Activated CD4-positive, alpha-beta T cell treated with anti-CD3 and anti-CD28 coated beads, Interleukin-2, Interleukin-6, amounts not matched to agents 100 ng/mL and 50 ng/mL, durations not matched to agents 16 hours and 8 hours (primary cell): ENCODE data around the gene CYSTM1.

Experiments
- DNase-seq: peaks from one replicate; pipeline ENCODE4 v3.0.0-alpha.2; 2020

CYSTM1 gene

DNA sequence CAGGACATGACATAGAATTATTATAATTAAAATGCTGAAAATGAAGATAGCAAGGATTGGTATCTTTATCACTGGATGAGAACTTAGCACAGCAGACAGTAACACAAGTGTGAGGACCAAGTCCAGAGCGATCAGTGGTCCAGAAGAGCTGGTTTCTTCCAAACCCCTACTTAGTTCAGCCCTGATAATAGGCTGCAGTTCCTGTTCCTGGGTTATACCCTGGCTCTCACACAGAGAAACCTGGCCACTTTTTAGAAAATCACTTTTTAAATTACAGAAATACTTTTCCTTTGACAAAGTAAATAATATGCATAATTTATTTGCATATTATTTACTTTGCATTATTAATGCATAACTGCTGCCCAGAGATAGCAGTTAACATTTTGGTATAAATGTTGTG lies 40.3 kb downstream of the CYSTM1 start:
- DNase-seq: no peak

DNA sequence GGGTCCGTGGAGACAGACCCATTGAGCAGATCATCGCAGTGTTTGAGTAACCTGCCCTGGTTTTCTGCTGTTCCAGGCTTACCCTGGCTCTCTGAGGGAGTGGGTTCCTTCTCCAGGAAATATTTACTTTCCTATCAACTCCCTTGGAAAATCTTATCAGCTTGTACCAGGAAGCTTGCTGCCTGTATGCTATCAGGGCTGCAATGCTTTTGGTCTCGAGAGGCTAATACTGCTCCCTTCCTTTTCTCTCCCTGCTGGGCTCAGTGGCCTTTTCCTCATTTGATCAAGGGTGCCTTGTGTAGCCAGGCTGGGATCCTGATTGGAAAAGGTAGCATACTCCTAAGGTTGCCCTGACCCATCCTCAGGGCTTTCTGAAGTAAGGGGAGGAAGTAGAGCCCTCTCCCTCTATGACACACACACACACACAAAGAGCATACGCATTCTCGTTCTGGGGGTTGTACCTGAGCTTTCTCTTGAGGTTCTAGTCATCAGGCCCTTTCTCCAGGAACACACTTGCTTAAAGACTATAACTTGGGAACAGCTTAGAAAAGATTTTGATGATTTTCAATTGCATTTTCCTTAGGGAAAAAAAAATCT lies 41.6 kb downstream of the CYSTM1 start:
- no peak for DNase-seq

DNA sequence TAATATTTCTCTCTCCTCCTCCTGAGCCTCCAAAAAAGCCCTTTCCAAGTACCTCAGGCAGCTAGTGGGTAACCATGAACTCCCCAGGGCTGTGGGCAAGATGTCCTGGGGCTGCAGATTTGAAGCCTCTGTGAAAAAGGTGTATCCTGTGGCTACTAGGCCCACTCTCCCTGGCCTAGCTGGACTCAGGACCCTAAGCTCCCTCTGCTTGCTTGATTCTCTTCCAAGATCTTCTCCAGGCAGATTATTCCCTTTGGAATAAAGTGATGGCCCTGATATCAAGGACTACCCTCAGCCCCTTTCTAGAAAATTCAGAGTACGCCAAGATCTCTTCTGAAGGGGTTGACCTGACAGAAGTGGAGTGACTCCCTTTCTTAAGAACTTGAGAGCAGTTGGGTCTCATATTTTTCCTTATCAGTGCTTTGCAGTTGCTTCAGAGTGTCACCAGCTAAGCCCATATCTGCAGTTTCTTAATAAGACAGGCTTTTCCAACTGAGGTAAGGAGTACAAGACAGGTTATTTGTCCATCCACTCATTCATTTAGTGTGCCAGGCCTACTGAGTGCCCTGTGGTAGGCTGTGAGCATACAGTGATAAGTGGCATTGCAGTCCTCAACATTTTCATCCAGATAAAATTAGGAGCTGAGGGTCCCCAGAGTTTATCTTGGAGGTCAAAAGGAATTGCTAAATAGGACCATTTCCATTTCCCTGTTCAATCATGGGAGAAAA lies 42.5 kb downstream of the CYSTM1 start:
- no peak for DNase-seq

DNA sequence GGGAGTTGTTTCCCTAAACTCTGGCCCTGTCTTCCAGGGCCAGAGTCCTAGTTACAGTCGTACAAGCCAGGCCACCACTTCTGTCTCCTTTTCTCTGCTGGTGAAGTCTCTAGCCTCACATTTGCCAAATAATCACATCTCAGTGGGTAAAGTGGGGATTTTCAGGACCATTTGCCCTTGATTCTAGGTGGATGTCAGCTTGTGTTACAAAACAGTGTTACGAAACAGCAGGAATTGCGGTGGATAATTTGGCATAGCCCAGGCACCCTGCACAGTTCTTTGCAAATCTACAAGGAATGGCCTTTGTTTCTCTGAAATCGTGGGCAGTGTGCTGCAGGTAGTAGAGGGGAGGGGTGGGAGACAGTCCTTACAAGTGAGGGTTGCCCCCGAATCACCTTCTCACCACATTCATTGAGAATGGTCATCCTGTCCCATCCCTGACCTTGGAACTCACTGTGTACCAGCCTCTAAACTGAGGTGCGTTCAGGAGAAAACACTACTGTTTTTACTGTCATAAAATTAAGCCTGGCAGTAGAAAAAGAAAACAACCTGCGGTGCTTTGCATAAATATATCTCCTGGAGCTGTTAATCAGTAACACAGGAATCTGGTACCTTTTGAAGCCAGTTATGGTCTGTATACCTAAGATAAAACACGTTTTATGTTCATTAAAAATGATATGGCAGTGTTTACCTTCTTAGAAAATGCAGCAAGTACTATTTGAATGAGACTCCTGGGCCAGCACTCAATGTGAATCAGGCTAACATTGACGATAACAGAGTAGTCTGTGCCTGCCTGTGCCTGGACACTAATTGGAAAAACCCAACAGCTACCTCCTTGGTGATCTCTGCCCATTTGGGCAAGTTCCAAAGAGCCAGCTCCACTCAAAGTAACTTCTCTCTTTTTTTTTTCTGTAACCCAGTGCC lies 44.3 kb downstream of the CYSTM1 start:
- DNase-seq: no peak

DNA sequence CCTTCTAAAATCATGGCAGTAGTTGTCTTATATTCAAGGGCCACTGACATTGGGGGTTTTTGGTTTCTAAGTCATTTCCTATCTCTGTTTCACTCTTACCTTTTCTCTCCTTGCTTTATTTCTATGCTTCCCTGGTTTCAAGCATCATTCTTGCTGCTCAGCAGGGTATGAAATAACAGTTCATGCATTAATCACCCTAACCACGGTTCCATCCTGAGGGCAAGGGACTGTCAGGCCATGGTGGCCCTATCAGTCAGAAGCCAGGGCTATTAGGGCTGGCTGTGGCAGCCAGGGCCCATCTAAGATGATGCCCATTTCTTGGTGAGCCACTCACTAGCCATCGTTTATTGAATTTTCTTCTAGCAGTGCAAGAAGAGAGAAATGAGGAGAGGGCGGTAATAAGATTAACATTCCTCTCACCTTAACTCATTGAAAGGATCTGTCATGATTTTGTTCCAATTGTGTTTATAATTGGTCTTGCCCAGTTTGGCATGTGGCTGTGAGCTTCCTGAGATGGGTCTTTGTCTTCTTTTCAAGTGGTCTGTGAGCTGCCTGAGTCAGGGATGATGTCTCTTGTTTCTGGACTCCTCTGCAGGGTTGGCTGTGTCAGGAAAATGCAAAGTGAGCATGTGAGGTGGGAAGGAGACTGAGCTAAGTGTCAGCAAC lies 45.2 kb downstream of the CYSTM1 start:
- DNase-seq: peak; percentile 56

DNA sequence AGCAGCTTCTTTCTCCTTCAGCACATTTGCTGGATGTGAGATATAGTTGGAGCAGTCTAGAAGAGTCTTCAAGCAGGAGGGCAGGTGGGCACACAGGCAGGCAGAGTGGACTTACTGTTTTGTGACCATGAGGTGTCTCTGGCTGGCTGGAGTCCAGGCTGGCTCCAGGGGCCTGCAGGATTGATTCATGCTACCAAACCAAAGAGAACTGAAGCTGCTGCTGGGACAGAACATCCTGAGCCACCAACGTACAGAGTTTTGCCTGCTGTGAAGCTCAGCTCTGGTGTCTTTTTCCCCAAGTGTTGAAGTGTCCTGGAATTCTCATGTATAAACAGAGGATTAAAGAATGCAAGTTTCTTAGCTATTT lies 45.7 kb downstream of the CYSTM1 start:
- DNase-seq: no peak

DNA sequence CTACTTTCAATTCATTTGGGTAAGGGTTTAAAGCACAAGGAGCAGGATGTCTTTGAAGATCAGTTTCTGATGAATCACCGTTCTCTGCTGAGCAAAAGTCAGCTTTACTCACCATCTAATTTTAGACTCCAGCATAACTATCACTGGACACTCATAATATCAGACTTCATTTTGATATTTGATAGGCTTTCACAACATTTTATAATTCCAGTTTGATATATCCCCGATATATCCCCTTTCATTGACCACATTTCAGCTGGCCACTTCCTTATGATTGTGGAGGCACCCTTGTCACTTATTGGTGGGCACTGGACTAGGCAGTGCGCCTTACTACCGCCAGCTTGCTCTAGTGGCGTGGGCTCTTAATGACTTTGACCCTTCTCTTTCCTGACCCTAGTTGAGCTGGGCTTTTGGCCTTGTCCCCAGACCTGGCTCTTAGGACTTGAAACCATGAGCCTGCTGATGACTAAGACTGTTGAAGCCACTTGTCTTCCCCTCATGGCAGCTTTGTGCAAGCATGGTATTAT lies 46.8 kb downstream of the CYSTM1 start:
- DNase-seq: peak; percentile 49

DNA sequence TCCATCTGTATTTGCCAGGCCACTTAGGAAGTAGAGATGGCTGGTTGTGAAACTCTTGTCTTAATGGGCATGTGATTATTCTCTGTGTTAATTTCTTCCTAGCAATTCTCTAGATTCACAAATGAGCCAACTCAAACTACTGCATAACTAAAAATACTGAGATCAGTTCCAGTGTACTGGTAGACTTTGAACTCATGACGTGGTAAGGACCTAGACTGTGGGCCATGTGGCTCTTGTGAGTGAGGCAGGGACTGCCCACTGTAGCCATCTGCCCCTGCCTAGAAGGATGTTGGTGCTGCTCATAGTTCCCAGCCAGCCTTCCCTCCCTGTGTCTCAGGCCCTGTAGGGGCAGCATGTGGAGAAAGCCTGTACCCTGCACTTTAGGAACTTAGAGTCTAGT lies 47.4 kb downstream of the CYSTM1 start:
- no peak for DNase-seq

DNA sequence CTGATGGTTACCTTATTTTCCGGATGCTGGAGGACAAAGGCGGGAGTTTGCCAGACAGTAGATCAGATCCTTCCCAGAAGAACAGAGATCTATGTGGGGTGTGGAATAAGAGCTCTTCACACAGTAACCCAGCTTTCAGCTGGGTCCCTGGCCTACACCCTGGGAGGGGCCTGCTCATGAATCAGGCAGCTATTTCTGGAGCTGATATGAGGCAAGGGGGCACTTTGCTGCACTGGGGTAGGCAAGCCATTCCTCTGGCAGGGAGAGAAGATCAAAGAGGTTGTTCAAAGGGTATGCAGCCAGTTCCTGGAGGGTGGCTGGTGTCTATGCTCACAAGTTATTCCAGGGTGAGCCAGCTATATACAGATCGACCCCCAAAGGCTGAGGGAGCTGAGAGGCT lies 48.6 kb downstream of the CYSTM1 start:
- DNase-seq: no peak

DNA sequence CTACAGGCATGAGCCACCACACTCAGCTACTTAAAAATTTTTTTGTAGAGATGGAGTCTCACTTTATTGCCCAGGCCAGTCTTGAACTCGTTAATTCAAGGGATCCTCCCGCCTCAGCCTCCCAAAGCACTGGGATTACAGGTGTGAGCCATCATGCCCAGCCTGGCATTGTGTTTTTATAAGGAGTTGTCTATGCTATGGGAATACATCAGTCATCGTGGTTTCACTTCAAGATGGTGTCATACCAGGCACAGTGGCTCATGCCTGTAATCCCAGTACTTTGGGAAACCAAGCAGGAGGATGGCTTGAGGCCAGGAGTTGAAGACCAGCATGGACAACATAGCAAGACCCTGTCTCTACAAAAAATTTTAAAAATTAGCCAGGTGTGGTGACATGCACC lies 49.7 kb downstream of the CYSTM1 start:
- no peak for DNase-seq

DNA sequence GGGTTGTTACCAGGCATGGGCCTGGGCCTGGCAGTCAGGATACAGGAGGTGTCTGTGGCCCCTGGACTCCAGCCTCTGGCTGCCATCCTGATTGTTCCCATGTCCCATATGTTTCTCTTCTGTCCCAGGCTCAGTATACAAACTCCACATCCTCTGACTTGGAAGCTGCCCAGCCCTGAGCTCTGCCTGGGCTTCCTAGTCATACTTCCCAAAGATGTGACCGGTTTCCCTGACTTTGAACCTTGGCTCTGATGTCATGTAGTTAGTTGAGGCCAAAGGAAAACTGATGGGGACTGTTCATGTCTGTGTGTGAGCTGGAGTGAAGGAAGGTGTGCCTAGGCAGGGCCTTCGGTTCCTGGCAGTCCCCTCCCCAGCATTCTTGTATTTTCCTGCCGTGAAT lies 50.4 kb downstream of the CYSTM1 start:
- no peak for DNase-seq

DNA sequence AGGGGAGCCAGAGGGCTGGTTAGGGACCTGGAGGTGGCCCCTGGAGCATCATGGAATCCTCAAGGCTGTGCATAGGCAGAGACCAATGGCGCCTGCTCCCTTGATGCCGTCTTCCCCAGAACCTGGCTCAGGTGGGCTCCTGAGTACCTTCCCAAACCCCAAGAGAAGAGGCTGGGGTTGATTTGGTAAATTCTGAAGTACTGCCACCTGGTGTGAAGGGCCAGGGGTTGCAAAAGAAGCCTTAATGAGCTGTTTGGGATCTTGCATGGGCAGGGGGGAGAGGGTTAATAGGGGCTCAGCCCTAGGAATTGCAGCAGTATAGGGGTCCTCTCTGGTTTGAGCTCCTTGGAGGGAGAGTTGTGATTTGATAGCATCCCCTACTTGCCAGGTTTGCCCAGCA lies 52.1 kb downstream of the CYSTM1 start:
- DNase-seq: no peak

DNA sequence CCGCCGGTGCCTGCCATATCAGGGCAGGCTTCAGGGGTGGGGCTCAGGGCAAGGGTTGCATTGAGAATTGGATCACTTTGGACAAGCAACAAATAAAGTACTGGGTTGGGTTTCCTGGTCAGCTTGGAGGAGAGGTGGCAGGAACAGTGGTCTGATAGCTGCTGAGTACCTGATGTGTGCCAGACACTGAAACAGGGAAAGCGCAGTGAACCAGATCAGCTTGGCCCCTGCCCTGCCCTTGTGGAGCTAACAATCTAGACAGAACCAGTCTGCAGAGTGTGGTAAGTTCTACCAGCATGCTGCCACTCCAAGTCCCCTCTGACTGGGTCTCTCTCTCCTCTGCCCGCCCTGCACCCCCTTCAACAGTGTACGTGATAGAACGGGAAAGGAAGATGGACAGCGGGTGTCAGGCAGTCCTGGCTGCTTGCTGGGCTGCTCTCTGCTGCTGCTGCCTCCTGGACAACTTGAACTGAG lies 53.4 kb downstream of the CYSTM1 start:
- DNase-seq: no peak

DNA sequence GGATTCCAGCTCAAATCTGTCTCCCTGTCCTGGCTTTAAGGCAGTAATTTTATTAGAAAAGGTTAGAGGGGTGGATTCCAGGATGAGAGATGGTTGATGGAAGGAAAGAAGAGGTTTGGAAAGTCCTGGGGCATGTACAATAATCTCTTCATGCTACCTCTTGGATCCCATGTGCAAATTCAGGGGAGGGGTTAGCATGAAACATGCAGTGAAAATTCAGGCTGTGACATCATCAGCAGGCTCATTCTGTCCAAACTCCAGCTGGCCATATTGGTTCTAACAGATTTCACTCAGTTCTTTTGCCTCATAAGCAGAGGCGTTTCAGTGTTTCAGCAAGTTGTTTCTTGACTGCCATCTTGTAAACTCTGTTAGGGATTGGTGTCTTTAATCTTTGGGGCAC lies 55.4 kb downstream of the CYSTM1 start:
- DNase-seq: no peak

DNA sequence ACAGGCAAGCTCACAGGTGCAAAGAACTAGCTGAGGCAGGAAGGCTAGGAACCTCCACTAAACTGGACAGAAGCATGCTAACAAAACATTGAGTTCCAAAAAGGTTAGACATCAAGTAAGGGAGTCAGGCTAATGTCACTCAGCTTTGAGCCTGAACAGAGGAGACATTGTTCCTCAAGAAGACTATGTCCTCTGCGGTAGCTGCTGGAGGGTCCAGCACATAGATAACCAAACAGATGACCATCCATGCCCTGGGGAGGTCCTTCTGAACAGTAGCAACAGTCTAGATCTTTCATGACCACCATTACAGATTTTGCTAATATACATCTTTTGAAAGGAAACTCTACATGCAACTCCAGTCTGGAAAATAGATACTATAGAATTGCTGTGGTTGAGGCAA lies 57.7 kb downstream of the CYSTM1 start:
- DNase-seq: no peak

DNA sequence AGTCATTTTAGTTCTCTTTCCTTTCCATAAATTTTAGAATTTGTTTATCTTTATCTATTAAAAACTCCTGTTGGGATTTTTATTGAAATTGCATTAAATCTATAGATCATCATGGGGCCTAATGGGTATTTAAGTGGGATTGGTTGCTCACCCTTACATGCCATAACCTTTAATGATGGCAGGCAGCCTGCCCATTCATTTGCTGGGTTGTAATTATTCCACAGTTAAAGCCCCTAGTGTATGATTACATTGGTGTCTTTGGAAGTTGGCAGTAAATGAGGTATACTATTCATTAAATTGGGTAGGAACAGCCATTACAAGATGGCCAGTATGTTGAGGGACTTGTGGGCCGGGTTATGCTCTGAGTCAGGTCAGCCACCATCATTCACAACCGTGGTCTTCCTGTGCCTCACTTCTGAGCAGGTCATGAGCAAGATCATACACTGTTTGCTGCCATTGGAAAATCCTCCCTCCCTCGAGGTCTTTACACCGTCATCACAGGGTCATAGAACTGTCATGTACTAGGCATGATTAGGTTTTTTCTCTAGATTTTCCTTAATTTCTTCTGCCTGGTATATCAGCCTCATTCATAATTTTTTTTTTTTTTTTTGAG lies 59.5 kb downstream of the CYSTM1 start:
- DNase-seq: no peak

DNA sequence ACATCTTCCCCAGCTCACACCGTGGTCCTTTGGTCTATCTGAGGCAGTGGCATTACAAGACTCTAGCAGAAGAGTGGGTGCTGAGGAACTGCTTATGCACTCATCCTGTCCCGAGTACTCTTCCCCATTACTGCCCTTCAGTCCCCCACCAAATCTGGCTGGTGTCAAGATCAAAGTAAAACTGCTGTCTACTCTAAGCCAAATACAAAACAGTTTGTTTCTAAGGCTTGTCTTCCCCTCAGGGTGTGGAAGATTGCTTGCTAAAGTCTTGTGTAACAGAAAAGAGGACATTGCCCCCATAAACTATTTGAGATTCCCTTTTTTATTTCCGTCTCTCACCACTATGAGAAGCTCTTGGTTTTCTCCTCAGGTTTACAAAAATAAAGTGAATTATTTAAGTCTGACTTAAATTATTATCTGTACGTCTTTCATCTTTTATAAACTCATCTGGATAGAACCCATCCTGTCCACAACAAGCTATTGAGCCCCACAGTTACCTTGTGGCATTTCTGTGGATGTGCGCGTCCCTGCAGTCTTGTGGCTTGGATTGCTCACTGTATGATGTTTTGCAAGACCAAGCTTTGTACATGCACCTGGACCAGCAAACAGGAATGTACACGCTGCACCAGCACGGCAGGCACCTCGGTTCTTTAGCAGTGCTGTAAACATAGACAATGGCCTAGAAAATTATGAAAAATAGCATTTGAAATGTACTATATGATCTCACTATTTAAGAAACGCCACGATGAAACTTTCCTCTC lies 61.0 kb downstream of the CYSTM1 start:
- no peak for DNase-seq

DNA sequence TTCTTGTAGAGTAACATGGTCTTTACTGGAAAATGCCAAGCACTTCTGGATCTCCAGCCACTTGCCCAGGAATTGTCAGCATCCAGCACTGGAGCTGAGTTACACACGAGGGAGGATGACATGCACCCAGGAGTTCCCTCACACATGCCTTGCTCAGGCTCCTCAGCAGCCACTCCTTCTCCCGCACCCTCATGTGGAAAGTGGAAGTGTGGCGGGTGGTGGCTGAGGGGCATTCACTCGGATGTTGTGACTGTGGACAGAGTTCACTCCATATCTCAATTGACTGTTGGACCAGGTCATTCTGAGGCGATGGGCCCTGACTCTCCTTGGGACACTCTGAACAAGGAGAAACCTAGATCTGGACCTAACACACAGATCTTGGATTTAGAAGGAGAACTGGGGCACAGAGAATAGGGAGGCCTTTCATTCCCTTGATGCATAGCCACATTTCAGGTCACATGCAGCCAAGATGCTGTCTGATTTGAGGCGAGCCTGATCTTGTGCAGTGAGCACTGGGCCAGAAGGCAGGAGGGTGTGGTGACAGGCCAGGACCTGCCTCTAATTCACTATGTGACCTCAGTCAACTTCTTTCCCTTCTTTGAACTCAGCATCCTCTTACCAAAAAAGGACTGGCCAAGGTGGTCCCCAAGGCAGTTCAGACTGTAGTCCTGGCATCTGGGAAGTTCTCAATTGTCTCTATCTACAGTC lies 62.1 kb downstream of the CYSTM1 start:
- no peak for DNase-seq

DNA sequence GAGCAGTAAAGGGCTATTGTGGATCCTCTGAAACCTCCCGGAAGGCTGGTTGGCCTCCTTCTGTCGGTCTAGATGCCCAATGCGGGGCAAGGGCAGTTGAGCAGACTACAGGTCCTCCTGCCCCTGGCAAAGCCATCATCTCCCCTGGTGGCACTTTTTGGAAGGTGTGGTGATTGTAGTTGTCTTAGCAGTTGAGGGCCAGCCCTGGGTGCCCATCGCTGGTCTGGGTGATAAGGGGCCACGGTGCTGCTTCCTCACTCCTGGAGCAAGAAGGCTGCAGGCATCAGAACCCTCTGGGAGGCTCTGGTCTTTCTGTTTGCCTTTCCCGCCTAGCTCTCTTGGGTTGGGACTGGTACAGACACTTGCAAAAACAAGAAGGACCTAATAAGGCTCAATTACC lies 63.8 kb downstream of the CYSTM1 start:
- no peak for DNase-seq

DNA sequence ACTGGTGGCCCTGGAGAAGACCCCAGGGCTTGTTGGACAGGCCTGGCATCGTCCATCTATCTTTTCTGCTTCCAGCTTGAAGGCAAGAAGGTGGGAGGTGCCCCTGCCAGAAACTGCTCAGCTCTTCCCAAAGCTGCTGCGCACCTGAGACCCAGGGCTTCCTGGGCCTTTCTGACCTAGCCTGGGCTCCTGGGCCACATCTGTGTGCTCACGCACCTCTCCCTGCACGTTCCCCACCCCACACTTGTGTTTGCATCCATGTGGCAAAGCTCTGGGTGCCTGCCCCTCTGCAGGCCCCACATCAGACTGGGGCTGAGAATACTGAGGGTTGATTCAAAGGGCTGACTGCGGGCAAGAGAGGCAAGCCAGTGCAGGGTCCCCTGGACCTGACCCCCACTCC lies 64.5 kb downstream of the CYSTM1 start:
- DNase-seq: no peak
